OCI-LY3 (cell line): ENCODE data around the gene ZNF516.

ENCODE experiments used
- H2AFZ ChIP-seq: fragments of 200-600, 300-600 bp; shearing (Covaris generic); 2 replicates; pipeline ENCODE4 v1.6.0; 2014; ENCODE audit warnings: antibody characterized with exemption, low read depth, low read length
- H3K27ac ChIP-seq: fragments of 200-600, 300-600 bp; sonication (generic); 2 replicates; pipeline ENCODE4 v1.5.1; 2014; ENCODE audit warnings: mild to moderate bottlenecking, low read length, moderate library complexity, mixed read lengths
- H3K27me3 ChIP-seq: fragments of 200-600, 300-600 bp; sonication (generic); 2 replicates; pipeline ENCODE4 v1.6.1; 2014; ENCODE audit warnings: low read depth, low read length, mixed read lengths
- H3K36me3 ChIP-seq: fragments of 200-600, 300-600 bp; sonication (generic); replicated peaks from 2 replicates; pipeline ENCODE3; 2014; ENCODE audit warnings: low read depth, low read length, mixed read lengths
- H3K4me1 ChIP-seq: fragments of 300-600, 200-600 bp; sonication (generic); 2 replicates; pipeline ENCODE4 v1.6.1; 2014; ENCODE audit warnings: low read length, mixed read lengths
- H3K4me2 ChIP-seq: fragments of 200-600, 300-600 bp; sonication (generic); 2 replicates; pipeline ENCODE4 v1.6.1; 2014; ENCODE audit warnings: low read length, mixed read lengths
- H3K4me3 ChIP-seq: fragments of 300-600, 200-600 bp; sonication (generic); 2 replicates; pipeline ENCODE4 v1.5.1; 2014; ENCODE audit warnings: antibody characterized with exemption, mild to moderate bottlenecking, low read length, moderate library complexity
- H3K79me2 ChIP-seq: fragments of 300-600, 200-600 bp; shearing (Covaris generic); 2 replicates; pipeline ENCODE4 v1.6.1; 2014; ENCODE audit warnings: mild to moderate bottlenecking, low read length, mixed read lengths
- H3K9ac ChIP-seq: fragments of 300-600, 200-600 bp; shearing (Covaris generic); 2 replicates; pipeline ENCODE4 v1.6.0; 2014; ENCODE audit warnings: mild to moderate bottlenecking, low read length, moderate library complexity
- H3K9me3 ChIP-seq: fragments of 200-600, 300-600 bp; shearing (Covaris generic); 2 replicates; pipeline ENCODE4 v1.6.1; 2014; ENCODE audit warnings: low read length, mixed read lengths; ENCODE audit not compliant: insufficient read depth
- H4K20me1 ChIP-seq: fragments of 200-600, 300-600 bp; sonication (generic); 2 replicates; pipeline ENCODE4 v1.6.1; 2016; ENCODE audit warnings: low read length, mixed read lengths; ENCODE audit not compliant: insufficient read depth
- EZH2phosphoT487 ChIP-seq: fragments of 200-600 bp; shearing (Covaris generic); IDR thresholded peaks from 2 replicates; pipeline ENCODE4 v1.6.1; 2018; ENCODE audit warnings: antibody characterized with exemption, mixed run types, low read depth
- TF ChIP-seq, protein P1 (sequence below): fragments of 200-600, 300-600 bp; sonication (generic); IDR thresholded peaks from 2 replicates; pipeline ENCODE4 v1.5.1; 2014; ENCODE audit warnings: antibody characterized with exemption, low read length, low read depth

ZNF516 gene

DNA sequence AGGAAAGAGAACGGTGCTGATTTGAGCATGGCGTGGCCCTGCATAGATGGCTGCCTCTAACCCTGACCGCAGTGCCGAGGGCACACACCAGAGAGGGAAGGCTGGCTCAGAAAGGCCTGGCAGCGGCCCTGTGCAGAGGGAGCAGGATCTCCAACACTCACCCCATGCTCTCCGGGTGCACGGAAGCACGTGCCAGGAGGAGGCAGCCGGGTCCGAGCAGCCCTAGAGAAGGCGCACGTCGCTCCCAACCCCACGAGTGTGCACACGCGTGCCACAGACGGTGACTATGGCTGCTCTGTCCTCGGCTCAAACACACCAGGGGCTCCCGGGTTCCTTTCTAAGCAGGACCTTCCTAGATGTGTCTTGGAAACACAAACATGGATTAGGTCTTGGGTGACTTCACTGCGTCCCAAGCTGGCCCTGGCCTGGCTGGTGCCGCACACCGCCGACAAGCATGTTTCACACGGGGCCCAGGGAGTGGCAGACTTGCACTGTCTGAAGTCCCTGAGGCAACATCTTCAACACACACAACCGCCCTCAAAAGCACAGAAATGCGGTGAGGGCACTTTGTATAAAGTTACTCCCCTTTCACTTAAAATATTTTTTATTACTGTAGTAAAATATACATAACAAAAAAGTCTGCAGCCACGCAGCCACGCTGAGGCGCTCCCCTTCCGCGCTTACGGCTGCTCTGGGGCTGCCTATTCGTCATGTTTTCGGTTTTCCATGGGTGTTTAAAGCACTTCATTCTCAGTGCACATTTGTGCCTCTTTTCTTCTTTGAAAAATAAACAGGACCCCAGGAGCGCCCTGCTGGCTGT, 110.0 kb downstream of the ZNF516 start:
- H3K9ac ChIP-seq = no peak overlapping the region
- H3K27ac ChIP-seq = no peak overlapping the region
- TF ChIP-seq, protein P1, sequence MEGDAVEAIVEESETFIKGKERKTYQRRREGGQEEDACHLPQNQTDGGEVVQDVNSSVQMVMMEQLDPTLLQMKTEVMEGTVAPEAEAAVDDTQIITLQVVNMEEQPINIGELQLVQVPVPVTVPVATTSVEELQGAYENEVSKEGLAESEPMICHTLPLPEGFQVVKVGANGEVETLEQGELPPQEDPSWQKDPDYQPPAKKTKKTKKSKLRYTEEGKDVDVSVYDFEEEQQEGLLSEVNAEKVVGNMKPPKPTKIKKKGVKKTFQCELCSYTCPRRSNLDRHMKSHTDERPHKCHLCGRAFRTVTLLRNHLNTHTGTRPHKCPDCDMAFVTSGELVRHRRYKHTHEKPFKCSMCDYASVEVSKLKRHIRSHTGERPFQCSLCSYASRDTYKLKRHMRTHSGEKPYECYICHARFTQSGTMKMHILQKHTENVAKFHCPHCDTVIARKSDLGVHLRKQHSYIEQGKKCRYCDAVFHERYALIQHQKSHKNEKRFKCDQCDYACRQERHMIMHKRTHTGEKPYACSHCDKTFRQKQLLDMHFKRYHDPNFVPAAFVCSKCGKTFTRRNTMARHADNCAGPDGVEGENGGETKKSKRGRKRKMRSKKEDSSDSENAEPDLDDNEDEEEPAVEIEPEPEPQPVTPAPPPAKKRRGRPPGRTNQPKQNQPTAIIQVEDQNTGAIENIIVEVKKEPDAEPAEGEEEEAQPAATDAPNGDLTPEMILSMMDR = no peak
- TF ChIP-seq EZH2phosphoT487 = no peak
- no peaks in the 10 kb centered on the region for H3K9me3 ChIP-seq
- H3K27me3 ChIP-seq = no peaks in the 10 kb centered on the region
- H3K36me3 ChIP-seq = no peaks in the 10 kb centered on the region
- no peaks in the 10 kb centered on the region for H3K4me1 ChIP-seq
- no peak overlapping the region for H3K4me3 ChIP-seq
- no peaks in the 10 kb centered on the region for H3K79me2 ChIP-seq
- H4K20me1 ChIP-seq = no peaks in the 10 kb centered on the region
- H3K4me2 ChIP-seq = no peak overlapping the region
- no peak overlapping the region for H2AFZ ChIP-seq

DNA sequence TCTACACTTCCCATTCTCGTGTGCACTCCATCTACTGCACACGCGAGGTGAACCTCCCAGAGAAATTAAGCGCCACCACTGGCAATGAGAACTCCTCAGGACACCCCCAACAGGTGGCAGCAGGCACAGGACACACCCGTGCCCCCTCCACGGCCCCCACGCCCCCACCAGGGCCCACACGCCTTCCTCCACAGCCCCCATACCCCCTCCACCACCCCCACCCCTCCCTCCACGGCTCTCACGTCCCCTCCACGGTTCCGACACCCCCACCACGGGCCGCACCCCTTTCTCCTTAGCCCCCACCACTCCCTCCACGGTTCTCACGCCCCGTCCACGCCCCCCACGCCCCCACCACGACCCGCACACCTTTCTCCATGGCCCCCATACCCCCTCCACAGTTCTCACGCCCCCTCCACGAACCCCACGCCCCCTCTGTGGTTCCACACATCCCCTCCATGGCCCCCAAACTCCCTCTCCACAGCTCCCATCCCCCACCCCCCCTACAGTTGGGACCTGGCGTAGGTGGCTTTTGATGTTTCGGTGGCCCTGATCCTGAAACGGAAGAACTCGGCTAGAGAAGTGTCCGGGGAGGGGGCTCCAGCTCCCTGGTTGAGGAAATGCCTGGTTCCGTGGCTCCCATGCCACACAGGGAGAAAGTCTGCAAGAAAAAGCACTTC, 110.8 kb downstream of the ZNF516 start:
- no peaks in the 10 kb centered on the region for H3K9me3 ChIP-seq
- no peaks in the 10 kb centered on the region for H3K79me2 ChIP-seq
- H3K9ac ChIP-seq = no peak overlapping the region
- H3K36me3 ChIP-seq = no peaks in the 10 kb centered on the region
- no peaks in the 10 kb centered on the region for H3K27me3 ChIP-seq
- H2AFZ ChIP-seq = no peak overlapping the region
- H3K27ac ChIP-seq = no peak overlapping the region
- H3K4me2 ChIP-seq = no peak overlapping the region
- TF ChIP-seq, protein P1 = no peak
- TF ChIP-seq EZH2phosphoT487 = no peak
- H3K4me3 ChIP-seq = no peak overlapping the region
- no peaks in the 10 kb centered on the region for H4K20me1 ChIP-seq
- no peaks in the 10 kb centered on the region for H3K4me1 ChIP-seq

DNA sequence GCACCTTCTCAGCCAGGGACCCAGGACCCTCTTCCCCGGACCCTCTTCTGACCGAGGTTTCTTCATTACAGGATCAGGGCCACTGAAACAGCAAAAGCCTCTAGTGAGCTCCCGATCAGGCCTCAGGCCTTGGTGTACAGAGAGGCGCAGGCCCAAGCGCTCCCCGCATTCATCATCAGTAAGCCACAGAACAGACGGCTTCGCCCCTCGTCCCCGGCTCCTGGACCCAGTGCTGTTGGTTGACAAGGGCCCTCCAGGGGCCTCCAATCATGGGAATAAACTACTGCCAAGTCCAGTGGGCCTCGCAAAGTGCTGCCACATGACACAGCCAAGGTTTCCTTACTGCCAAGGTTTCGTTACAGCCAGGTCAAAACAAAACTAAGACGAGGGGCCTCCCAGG, 111.4 kb downstream of the ZNF516 start:
- Histone ChIP-seq H3K79me2 (no peaks in the 10 kb centered on the region), H4K20me1 (no peaks in the 10 kb centered on the region), H3K27ac (no peak overlapping the region), H3K27me3 (no peaks in the 10 kb centered on the region), H3K36me3 (no peaks in the 10 kb centered on the region), H2AFZ (no peak overlapping the region), H3K9me3 (no peaks in the 10 kb centered on the region), H3K4me2 (no peak overlapping the region), H3K9ac (no peak overlapping the region), H3K4me1 (no peaks in the 10 kb centered on the region), H3K4me3 (no peak overlapping the region)
- TF ChIP-seq EZH2phosphoT487 = no peak
- TF ChIP-seq, protein P1 = no peak

DNA sequence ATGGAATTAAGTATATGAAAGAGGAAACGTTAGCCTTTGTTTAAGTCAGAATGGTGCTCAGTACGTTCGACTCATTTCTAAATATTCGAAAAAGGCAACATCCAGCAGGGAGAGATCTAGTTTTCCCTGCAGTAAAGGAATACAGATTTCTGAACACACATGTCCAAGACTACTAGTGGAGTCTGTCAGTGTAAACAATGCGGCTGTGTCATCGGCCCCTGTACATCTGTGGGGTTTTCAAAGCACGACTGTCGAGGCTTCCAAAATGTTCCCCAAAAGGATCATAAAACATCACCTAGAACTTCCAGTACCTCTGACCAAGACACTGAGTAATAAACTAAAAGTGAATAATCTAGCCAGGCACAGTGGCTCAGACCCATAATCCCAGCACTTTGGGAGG, 112.8 kb downstream of the ZNF516 start:
- H3K9ac ChIP-seq = no peak overlapping the region
- no peak overlapping the region for H3K27ac ChIP-seq
- no peaks in the 10 kb centered on the region for H3K36me3 ChIP-seq
- no peaks in the 10 kb centered on the region for H4K20me1 ChIP-seq
- no peak overlapping the region for H3K4me3 ChIP-seq
- TF ChIP-seq, protein P1 = no peak
- no peak for TF ChIP-seq EZH2phosphoT487
- no peaks in the 10 kb centered on the region for H3K4me1 ChIP-seq
- no peak overlapping the region for H2AFZ ChIP-seq
- H3K79me2 ChIP-seq = no peaks in the 10 kb centered on the region
- no peaks in the 10 kb centered on the region for H3K27me3 ChIP-seq
- H3K9me3 ChIP-seq = no peaks in the 10 kb centered on the region
- no peak overlapping the region for H3K4me2 ChIP-seq
